ENCODE measurements around the gene KRTAP19-8. TPM values are rescaled to one million over a fixed set of nuclear protein-coding genes. Genes with fewer than 3 reads are reported as not detected.

The KRTAP19-8 gene
- total and polyA plus RNA-seq, 4 donors, result not detected

- H3K4me3 ChIP-seq (ENCODE audit: low read depth in 1 of 3, low read length in 3 of 3), result no peak overlapping the region
- no peak overlapping the region for H3K9ac ChIP-seq (ENCODE audit: low read depth in 1 of 2, low read length in 2 of 2)
- TF ChIP-seq ZBTB33 (IDR thresholded peaks at IDR 0.05), result no peak
- TF ChIP-seq MAX (IDR thresholded peaks at IDR 0.05), result no peak
- no peak for TF ChIP-seq TAF1 (conservative IDR thresholded peaks at IDR 0.05)
- no peak for TF ChIP-seq RXRA (IDR thresholded peaks at IDR 0.05)
- TF ChIP-seq CTCF (IDR thresholded peaks at IDR 0.05; ENCODE audit: low read depth, low read length, missing input control), result no peak
- TF ChIP-seq ATF3 (IDR thresholded peaks at IDR 0.05), result no peak
- TF ChIP-seq RAD21 (IDR thresholded peaks at IDR 0.05), result no peak
- TF ChIP-seq HNF4A (conservative IDR thresholded peaks at IDR 0.05), result no peak
- TF ChIP-seq JUND (IDR thresholded peaks at IDR 0.05), result no peak
- TF ChIP-seq GABPA (IDR thresholded peaks at IDR 0.05 in 1 of 2, conservative IDR thresholded peaks at IDR 0.05 in 1 of 2), result no peak
- no peak for TF ChIP-seq FOXA1 (IDR thresholded peaks at IDR 0.05)
- H3K27me3 ChIP-seq (ENCODE audit: control insufficient read depth in 4 of 4, insufficient read depth in 4 of 4, low read length in 3 of 4), result no peaks in the 10 kb centered on the region
- no peaks in the 10 kb centered on the region for H3K4me1 ChIP-seq (ENCODE audit: control insufficient read depth in 4 of 4, insufficient read depth in 4 of 4, low read length in 3 of 4)
- no peaks in the 10 kb centered on the region for H3K9me3 ChIP-seq (ENCODE audit: control insufficient read depth in 4 of 4, low read length in 3 of 4)
- H3K36me3 ChIP-seq (ENCODE audit: control insufficient read depth in 4 of 4, insufficient read depth in 3 of 4, low read depth in 1 of 4, low read length in 3 of 4), result no peaks in the 10 kb centered on the region
- 72% methylated on average over 5 of the region's 5 CpGs for WGBS
- DNase-seq (ENCODE audit: low spot score), result no peak
- no peak overlapping the region for H3K27ac ChIP-seq (ENCODE audit: low read depth in 1 of 2, low read length in 2 of 2)
These were observed 5.2 kb upstream of the KRTAP19-8 start for GRCh38 chr21:31043471-31043870.

- 57% methylated on average over 1 of the region's 1 CpG for WGBS
- no peaks in the 10 kb centered on the region for H3K9me3 ChIP-seq (ENCODE audit: control insufficient read depth in 4 of 4, low read length in 3 of 4)
- no peaks in the 10 kb centered on the region for H3K4me1 ChIP-seq (ENCODE audit: control insufficient read depth in 4 of 4, insufficient read depth in 4 of 4, low read length in 3 of 4)
- no peak for DNase-seq (ENCODE audit: low spot score)
- TF ChIP-seq CTCF (IDR thresholded peaks at IDR 0.05; ENCODE audit: low read depth, low read length, missing input control), result no peak
- H3K9ac ChIP-seq (ENCODE audit: low read depth in 1 of 2, low read length in 2 of 2), result no peak overlapping the region
- H3K27me3 ChIP-seq (ENCODE audit: control insufficient read depth in 4 of 4, insufficient read depth in 4 of 4, low read length in 3 of 4), result no peaks in the 10 kb centered on the region
- no peak overlapping the region for H3K27ac ChIP-seq (ENCODE audit: low read depth in 1 of 2, low read length in 2 of 2)
- H3K36me3 ChIP-seq (ENCODE audit: control insufficient read depth in 4 of 4, insufficient read depth in 3 of 4, low read depth in 1 of 4, low read length in 3 of 4), result no peaks in the 10 kb centered on the region
- no peak overlapping the region for H3K4me3 ChIP-seq (ENCODE audit: low read depth in 1 of 3, low read length in 3 of 3)
These were observed 3.8 kb upstream of the KRTAP19-8 start for GRCh38 chr21:31042080-31042464.
